IMR-90 (cell line): Measurements from ENCODE around the gene CH25H. TPM values are rescaled to one million over a fixed set of nuclear protein-coding genes. Genes with fewer than 3 reads are reported as not detected.

Experiments used
- ATAC-seq: fragments of 200-7000 bp; cut with Tn5 transposase; 2 replicates; pipeline ENCODE4 v1.9.1; 2020; ENCODE audit warnings: low read depth, mild to moderate bottlenecking, moderate library complexity
- BruUV-seq: library from RNA; stranded (reverse); fragments of 400-500 nt; replicated peaks from 2 replicates; lab custom pipeline; 2021; lab: Mats Ljungman, UMichigan
- CTCF ChIA-PET: fragments of 300-600 bp; formaldehyde crosslinking; extraction: SDS; loops from one replicate; lab custom pipeline; 2021; ENCODE audit warnings: antibody characterized with exemption; lab: Yijun Ruan, JAX
- POLR2A ChIA-PET: fragments of 300-600 bp; sonication (Branson Sonifier 250); formaldehyde crosslinking; loops from one replicate; lab custom pipeline; 2022; ENCODE audit warnings: antibody characterized with exemption; ENCODE audit not compliant: unreplicated experiment; lab: Charles Lee
- DNase-seq: peaks from one replicate; pipeline ENCODE4 v3.0.0; 2013
- H2AFZ ChIP-seq: replicated peaks from 2 replicates; pipeline ENCODE3; 2013; ENCODE audit warnings: low read length, mild to moderate bottlenecking; ENCODE audit not compliant: poor library complexity
- H2AK5ac ChIP-seq: 2 replicates; pipeline ENCODE4 v1.6.1; 2013; ENCODE audit warnings: low read depth, low read length, inconsistent platforms
- H2AK9ac ChIP-seq: replicated peaks from 2 replicates; pipeline ENCODE3; 2013; ENCODE audit warnings: mild to moderate bottlenecking, low read depth, low read length, moderate library complexity; ENCODE audit not compliant: poor library complexity
- H2BK120ac ChIP-seq: 2 replicates; pipeline ENCODE4 v1.6.1; 2013; ENCODE audit warnings: low read depth, low read length, inconsistent platforms
- H2BK15ac ChIP-seq: 3 replicates; pipeline ENCODE4 v1.6.1; 2013; ENCODE audit warnings: low read depth, low read length, inconsistent platforms
- H2BK20ac ChIP-seq: 2 replicates; pipeline ENCODE4 v1.6.1; 2013; ENCODE audit warnings: low read depth, mild to moderate bottlenecking, inconsistent platforms, low read length, moderate library complexity
- H2BK5ac ChIP-seq: 2 replicates; pipeline ENCODE4 v1.6.1; 2013; ENCODE audit warnings: mild to moderate bottlenecking, low read depth, low read length, inconsistent platforms; ENCODE audit not compliant: poor library complexity, severe bottlenecking
- H3K14ac ChIP-seq: replicated peaks from 2 replicates; pipeline ENCODE4 v1.6.1; 2013; ENCODE audit warnings: low read depth, low read length, inconsistent platforms
- H3K18ac ChIP-seq: 2 replicates; pipeline ENCODE4 v1.6.1; 2013; ENCODE audit warnings: low read depth, low read length, control low read depth
- H3K23ac ChIP-seq: 2 replicates; pipeline ENCODE4 v1.6.1; 2013; ENCODE audit warnings: low read depth, low read length, inconsistent platforms
- H3K27ac ChIP-seq: 2 replicates; pipeline ENCODE4 v1.5.1; 2013; ENCODE audit warnings: mild to moderate bottlenecking, control low read depth, low read length; ENCODE audit not compliant: insufficient read depth
- H3K27me3 ChIP-seq: 2 replicates; pipeline ENCODE4 v1.6.1; 2013; ENCODE audit warnings: low read length; ENCODE audit not compliant: control insufficient read depth, insufficient read depth
- H3K36me3 ChIP-seq: 2 replicates; pipeline ENCODE4 v1.6.1; 2013; ENCODE audit warnings: low read length, mixed read lengths; ENCODE audit not compliant: control insufficient read depth, insufficient read depth
- H3K4ac ChIP-seq: 2 replicates; pipeline ENCODE4 v1.6.1; 2013; ENCODE audit warnings: low read depth, low read length, inconsistent platforms
- H3K4me1 ChIP-seq: 2 replicates; pipeline ENCODE4 v1.6.1; 2013; ENCODE audit warnings: low read length, mixed read lengths; ENCODE audit not compliant: control insufficient read depth, insufficient read depth
- H3K4me2 ChIP-seq: 2 replicates; pipeline ENCODE4 v1.6.1; 2013; ENCODE audit warnings: low read depth, mild to moderate bottlenecking, control low read depth, low read length, moderate library complexity
- H3K4me3 ChIP-seq: 2 replicates; pipeline ENCODE4 v1.5.1; 2013; ENCODE audit warnings: low read depth, mild to moderate bottlenecking, control low read depth, low read length, moderate library complexity; ENCODE audit not compliant: insufficient read depth
- H3K56ac ChIP-seq: 2 replicates; pipeline ENCODE4 v1.6.1; 2013; ENCODE audit warnings: low read length, inconsistent platforms; ENCODE audit not compliant: insufficient read depth; ENCODE audit errors: extremely low read depth
- H3K79me1 ChIP-seq, 2 experiments: 2 replicates each; pipeline ENCODE4 v1.6.1; 2013; ENCODE audit warnings: low read length in 2 of 2, inconsistent platforms in 1 of 2, low read depth in 1 of 2
- H3K9ac ChIP-seq: 2 replicates; pipeline ENCODE4 v1.6.1; 2013; ENCODE audit warnings: low read depth, low read length, control low read depth
- H3K9me1 ChIP-seq: 2 replicates; pipeline ENCODE4 v1.6.1; 2013; ENCODE audit warnings: low read length, inconsistent platforms; ENCODE audit not compliant: insufficient read depth
- H3K9me3 ChIP-seq: 2 replicates; pipeline ENCODE4 v1.6.1; 2013; ENCODE audit warnings: low read length; ENCODE audit not compliant: control insufficient read depth, insufficient read depth
- H4K20me1 ChIP-seq: 2 replicates; pipeline ENCODE4 v1.6.1; 2013; ENCODE audit warnings: low read length, inconsistent platforms; ENCODE audit not compliant: insufficient read depth
- H4K5ac ChIP-seq: 2 replicates; pipeline ENCODE4 v1.6.1; 2013; ENCODE audit warnings: mild to moderate bottlenecking, low read depth, low read length, control low read depth
- H4K8ac ChIP-seq, 2 experiments: 2 replicates each; pipeline ENCODE4 v1.6.1; 2013; ENCODE audit warnings: low read depth in 2 of 2, low read length in 2 of 2, control low read depth in 1 of 2, inconsistent platforms in 1 of 2
- H4K91ac ChIP-seq: 2 replicates; pipeline ENCODE4 v1.6.1; 2013; ENCODE audit warnings: low read depth, low read length, inconsistent platforms; ENCODE audit not compliant: insufficient read depth
- CEBPB ChIP-seq: IDR thresholded peaks from 2 replicates; pipeline ENCODE4 v1.6.1; 2012; ENCODE audit warnings: low read depth, low read length, improper control_type of control experiment
- CHD1 ChIP-seq: IDR thresholded peaks from 2 replicates; pipeline ENCODE4 v1.6.1; 2012; ENCODE audit warnings: low read depth, low read length, improper control_type of control experiment
- FOS ChIP-seq: fragments of 150-350 bp; IDR thresholded peaks from 2 replicates; pipeline ENCODE4 v1.6.1; 2016; ENCODE audit warnings: low read depth, low read length
- MAFK ChIP-seq: IDR thresholded peaks from 2 replicates; pipeline ENCODE4 v1.6.1; 2012; ENCODE audit warnings: low read depth, low read length, improper control_type of control experiment
- NFE2L2 ChIP-seq: fragments of 150-350 bp; IDR thresholded peaks from 2 replicates; pipeline ENCODE4 v1.6.1; 2016; ENCODE audit warnings: low read depth, mild to moderate bottlenecking, low read length
- POLR2A ChIP-seq: IDR thresholded peaks from 2 replicates; pipeline ENCODE4 v1.6.1; 2012; ENCODE audit warnings: mild to moderate bottlenecking, low read depth, low read length
- RAD21 ChIP-seq: IDR thresholded peaks from 2 replicates; pipeline ENCODE4 v1.6.1; 2012; ENCODE audit warnings: low read length, improper control_type of control experiment
- RCOR1 ChIP-seq: IDR thresholded peaks from 2 replicates; pipeline ENCODE4 v1.6.1; 2012; ENCODE audit warnings: mild to moderate bottlenecking, low read length, improper control_type of control experiment; ENCODE audit not compliant: insufficient replicate concordance
- SMC3 ChIP-seq: fragments of 150-350 bp; IDR thresholded peaks from 2 replicates; pipeline ENCODE4 v1.6.1; 2016; ENCODE audit warnings: low read depth, mild to moderate bottlenecking, antibody characterized with exemption, low read length, moderate library complexity
- USF2 ChIP-seq: fragments of 150-350 bp; IDR thresholded peaks from 2 replicates; pipeline ENCODE4 v1.6.1; 2017; ENCODE audit warnings: mild to moderate bottlenecking, antibody characterized with exemption, low read length, low read depth
- WGBS, 2 experiments: methylation state at CpG; one replicate each; pipeline versions ENCODE4 v1.1.5 to v1.1.7; 2013; ENCODE audit warnings: missing lambda C conversion rate in 2 of 2; ENCODE audit not compliant: insufficient read length in 1 of 2; ENCODE audit errors: extremely low coverage in 2 of 2; 5-methylcytosine and 5-hydroxymethylcytosine counted together
- dilution Hi-C: fragments of 300-500 bp; cut with HindIII; formaldehyde crosslinking; loops from one replicate; pipeline ENCODE4 v1.14.3; 2018; ENCODE audit warnings: low sequenced_read_pairs; ENCODE audit not compliant: unreplicated experiment
- in situ Hi-C: fragments of 300-500 bp; cut with MboI; formaldehyde crosslinking; loops from 3 replicates; pipeline ENCODE4 v1.14.3; 2019; ENCODE audit warnings: low sequenced_read_pairs, inconsistent platforms, mixed read lengths
- intact Hi-C: fragments of 100-400 bp; cut with micrococcal nuclease; formaldehyde crosslinking; loops from 2 replicates; pipeline ENCODE4 v1.10.0; 2022
- polyA plus RNA-seq, 3 experiments: library from polyadenylated mRNA; depleted of rRNA; stranded (reverse); fragments of >200 nt; gene quantifications; 2 replicates each; pipeline ENCODE4 v1.2.3, GENCODE V29; 2012; ENCODE audit warnings: low replicate concordance in 1 of 3
- total RNA-seq: library from RNA; depleted of rRNA; stranded (reverse); fragments of >200 nt; gene quantifications from 2 replicates; pipeline ENCODE4 v1.2.3, GENCODE V29; 2012
- TF ChIP-seq, protein P1 (sequence below): conservative IDR thresholded peaks from 2 replicates; pipeline ENCODE4 v1.5.1; 2012; ENCODE audit warnings: mild to moderate bottlenecking, low read depth, low read length, improper control_type of control experiment

The CH25H gene
- total and polyA plus RNA-seq, 2 of the 4 experiments (the other 2 are of a cell fraction) = 0.12 to 0.18 TPM

DNA sequence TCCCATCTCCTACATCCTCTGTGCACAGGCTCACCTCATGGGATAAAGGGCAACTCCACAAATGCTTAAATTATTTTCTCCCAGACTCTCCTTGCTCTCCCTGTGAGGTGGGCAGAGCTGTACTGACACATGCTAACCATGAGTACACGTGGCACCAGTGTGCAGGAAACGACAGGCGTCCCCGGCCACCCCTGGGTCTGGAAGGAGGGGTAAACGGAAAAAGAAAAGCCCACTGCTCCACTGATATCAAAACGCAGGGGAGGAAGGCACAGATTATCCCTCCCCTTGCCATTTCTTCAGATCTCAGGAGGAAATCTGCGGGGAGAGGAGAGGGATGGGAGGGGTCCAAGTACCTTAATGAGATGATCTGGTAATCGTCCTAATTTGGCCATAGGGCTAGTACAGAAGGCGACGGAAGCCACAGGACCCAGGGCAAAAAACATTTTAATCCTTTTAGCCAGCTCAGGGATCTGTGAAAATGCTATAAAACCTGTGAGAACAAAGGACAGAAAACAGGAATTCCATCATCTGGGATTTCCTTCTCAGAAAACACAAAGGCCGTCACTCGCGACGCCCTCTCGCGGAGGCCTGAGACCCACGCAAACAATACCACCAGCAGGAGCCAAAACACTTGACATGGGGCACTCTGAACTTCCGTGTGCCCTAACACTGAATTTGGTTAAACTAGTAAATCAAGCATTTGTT is 17.8 kb upstream of the CH25H start:
- POLR2A ChIA-PET = no interaction called here

More for the DNA sequence above, 17.8 kb upstream of the CH25H start:
- 94% methylated on average over 11 of the region's 18 CpGs; no CpG with 5 or more reads in 1 of the 2 experiments for WGBS, 2 experiments
- Histone ChIP-seq H3K9me3 (no peaks in the 10 kb centered on the region), H4K20me1 (no peaks in the 10 kb centered on the region), H3K79me1 (no peaks in the 10 kb centered on the region), H3K9me1 (no peaks in the 10 kb centered on the region), H3K4ac (no peak overlapping the region), H2AK9ac (no peak overlapping the region), H2BK120ac (no peak overlapping the region), H3K4me3 (no peak overlapping the region), H2AK5ac (no peak overlapping the region), H2BK20ac (no peak overlapping the region), H3K14ac (no peak overlapping the region), H4K91ac (no peak overlapping the region), H3K4me2 (no peak overlapping the region), H3K56ac (no peak overlapping the region), H3K23ac (no peak overlapping the region), H4K5ac (no peak overlapping the region), H2BK15ac (no peak overlapping the region), H3K18ac (no peak overlapping the region), H3K27me3 (no peaks in the 10 kb centered on the region), H4K8ac (no peak overlapping the region), H2AFZ (no peak overlapping the region), H3K36me3 (no peaks in the 10 kb centered on the region), H3K9ac (no peak overlapping the region), H3K4me1 (no peaks in the 10 kb centered on the region), H3K27ac (no peak overlapping the region), H2BK5ac (no peak overlapping the region)
- intact Hi-C loops (no loop called here), dilution Hi-C loops (loop anchor here (25.0 kb wide), 1 partner anchor 213 kb away; no protein-coding TSS in a partner anchor), in situ Hi-C loops (loop anchor here (10.0 kb wide), 1 partner anchor 390 kb away; no protein-coding TSS in a partner anchor)
- ATAC-seq = no peak
- TF ChIP-seq POLR2A (no peak), RCOR1 (no peak), SMC3 (no peak), MAFK (no peak), USF2 (no peak), FOS (no peak), NFE2L2 (no peak), CEBPB (no peak), RAD21 (no peak), CHD1 (no peak)
- TF ChIP-seq, protein P1, sequence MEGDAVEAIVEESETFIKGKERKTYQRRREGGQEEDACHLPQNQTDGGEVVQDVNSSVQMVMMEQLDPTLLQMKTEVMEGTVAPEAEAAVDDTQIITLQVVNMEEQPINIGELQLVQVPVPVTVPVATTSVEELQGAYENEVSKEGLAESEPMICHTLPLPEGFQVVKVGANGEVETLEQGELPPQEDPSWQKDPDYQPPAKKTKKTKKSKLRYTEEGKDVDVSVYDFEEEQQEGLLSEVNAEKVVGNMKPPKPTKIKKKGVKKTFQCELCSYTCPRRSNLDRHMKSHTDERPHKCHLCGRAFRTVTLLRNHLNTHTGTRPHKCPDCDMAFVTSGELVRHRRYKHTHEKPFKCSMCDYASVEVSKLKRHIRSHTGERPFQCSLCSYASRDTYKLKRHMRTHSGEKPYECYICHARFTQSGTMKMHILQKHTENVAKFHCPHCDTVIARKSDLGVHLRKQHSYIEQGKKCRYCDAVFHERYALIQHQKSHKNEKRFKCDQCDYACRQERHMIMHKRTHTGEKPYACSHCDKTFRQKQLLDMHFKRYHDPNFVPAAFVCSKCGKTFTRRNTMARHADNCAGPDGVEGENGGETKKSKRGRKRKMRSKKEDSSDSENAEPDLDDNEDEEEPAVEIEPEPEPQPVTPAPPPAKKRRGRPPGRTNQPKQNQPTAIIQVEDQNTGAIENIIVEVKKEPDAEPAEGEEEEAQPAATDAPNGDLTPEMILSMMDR = no peak
- no TSS peak for BruUV-seq
- DNase-seq = no peak
- CTCF ChIA-PET = no interaction called here
